GM13977 (cell line): ENCODE results near the gene IQCH.

Experiments
- DNase-seq: peaks from one replicate; pipeline ENCODE4 v3.0.0; 2012; ENCODE audit warnings: low spot score
- in situ Hi-C: fragments of 300-500 bp; cut with MboI; formaldehyde crosslinking; loops from one replicate; pipeline ENCODE4 v1.12.0; 2022; ENCODE audit warnings: low sequenced_read_pairs, low pct_unique_long_range_greater_than_20kb, mixed read lengths, inconsistent platforms; ENCODE audit not compliant: unreplicated experiment
- TF ChIP-seq, protein P1 (sequence below): IDR thresholded peaks from 2 replicates; pipeline ENCODE4 v1.5.1; 2012; ENCODE audit warnings: mild to moderate bottlenecking, control low read depth; ENCODE audit not compliant: insufficient read depth; ENCODE audit errors: extremely low read depth, missing control alignments

The IQCH gene

DNA sequence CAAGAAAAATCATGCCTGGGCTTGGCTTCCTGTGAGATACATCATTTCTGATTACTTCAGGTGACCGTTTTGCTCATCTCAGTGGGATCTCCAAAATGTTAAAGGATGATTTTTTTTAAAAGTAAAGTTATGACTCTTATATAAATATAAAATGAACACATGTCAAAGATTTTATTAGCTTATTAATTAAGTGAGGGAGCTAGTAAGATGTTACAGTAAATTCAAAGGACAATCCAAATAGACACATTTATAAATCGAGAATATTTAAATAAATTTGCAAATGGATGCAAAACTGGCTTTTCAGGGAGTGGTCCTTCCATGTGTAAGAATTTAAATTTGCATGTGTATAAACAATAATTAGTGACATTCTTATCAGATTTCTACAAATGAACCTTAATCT lies 87.0 kb downstream of the IQCH start:
- TF ChIP-seq, protein P1, sequence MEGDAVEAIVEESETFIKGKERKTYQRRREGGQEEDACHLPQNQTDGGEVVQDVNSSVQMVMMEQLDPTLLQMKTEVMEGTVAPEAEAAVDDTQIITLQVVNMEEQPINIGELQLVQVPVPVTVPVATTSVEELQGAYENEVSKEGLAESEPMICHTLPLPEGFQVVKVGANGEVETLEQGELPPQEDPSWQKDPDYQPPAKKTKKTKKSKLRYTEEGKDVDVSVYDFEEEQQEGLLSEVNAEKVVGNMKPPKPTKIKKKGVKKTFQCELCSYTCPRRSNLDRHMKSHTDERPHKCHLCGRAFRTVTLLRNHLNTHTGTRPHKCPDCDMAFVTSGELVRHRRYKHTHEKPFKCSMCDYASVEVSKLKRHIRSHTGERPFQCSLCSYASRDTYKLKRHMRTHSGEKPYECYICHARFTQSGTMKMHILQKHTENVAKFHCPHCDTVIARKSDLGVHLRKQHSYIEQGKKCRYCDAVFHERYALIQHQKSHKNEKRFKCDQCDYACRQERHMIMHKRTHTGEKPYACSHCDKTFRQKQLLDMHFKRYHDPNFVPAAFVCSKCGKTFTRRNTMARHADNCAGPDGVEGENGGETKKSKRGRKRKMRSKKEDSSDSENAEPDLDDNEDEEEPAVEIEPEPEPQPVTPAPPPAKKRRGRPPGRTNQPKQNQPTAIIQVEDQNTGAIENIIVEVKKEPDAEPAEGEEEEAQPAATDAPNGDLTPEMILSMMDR: no peak
- in situ Hi-C loops: no loop called here
- no peak for DNase-seq

DNA sequence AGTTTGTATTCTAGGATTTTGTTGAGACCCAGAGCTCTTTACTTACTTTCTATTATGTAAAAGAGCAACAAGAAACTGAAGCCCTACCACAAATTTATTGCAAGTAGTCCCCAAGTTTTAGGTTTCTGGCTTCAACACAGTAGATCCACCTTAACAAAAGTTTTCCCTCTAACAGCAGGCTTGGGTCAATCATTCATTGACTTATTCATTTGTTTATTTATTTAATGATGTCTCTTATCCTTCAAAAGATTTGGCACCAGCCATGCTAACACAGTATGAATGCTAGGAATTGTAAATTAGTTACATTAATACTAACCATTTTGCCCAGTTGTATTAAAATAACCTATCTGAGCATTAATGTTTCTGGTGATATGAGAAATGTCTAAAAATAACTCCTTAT lies 88.6 kb downstream of the IQCH start:
- in situ Hi-C loops: no loop called here

DNA sequence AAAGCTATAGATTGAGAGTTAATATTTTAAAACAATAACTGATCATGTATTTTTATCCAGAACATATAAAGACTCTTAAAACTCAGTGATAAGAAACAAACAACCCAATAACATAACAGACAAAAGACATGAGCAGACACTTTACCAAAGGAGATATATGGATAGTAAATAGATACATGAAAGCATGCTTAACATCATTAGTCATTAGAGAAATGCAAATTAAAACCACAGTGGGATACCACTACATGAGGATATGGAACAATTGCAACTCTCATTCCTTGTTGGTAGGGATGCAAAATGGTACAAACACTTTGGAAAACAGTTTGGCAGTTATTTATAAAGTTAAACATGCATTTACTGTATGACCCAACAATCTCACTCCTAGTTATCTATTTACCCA lies 95.0 kb downstream of the IQCH start:
- TF ChIP-seq, protein P1: no peak

More for the DNA sequence above, 88.6 kb downstream of the IQCH start:
- no peak for DNase-seq
- TF ChIP-seq, protein P1: no peak

DNA sequence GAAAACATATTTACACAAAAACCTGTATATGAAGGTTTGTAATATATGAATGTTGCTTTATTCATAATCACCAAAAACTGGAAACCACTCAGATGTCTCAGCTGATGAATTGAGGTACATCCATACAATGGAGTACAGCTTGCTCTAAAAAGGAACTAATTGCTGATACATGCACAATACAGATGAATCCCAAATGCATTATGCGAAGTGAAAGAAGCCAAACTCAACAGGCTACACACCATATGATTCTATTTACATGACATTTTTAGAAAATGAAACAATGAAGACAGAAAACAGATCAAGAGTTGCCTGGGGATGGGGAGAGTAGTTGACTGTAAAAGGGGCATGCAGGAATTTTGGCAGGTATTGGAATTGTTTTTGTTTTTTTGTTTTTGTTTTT lies 95.5 kb downstream of the IQCH start:
- DNase-seq: no peak
- in situ Hi-C loops: no loop called here
- TF ChIP-seq, protein P1: no peak

More for the DNA sequence above, 95.0 kb downstream of the IQCH start:
- DNase-seq: no peak
- in situ Hi-C loops: no loop called here

DNA sequence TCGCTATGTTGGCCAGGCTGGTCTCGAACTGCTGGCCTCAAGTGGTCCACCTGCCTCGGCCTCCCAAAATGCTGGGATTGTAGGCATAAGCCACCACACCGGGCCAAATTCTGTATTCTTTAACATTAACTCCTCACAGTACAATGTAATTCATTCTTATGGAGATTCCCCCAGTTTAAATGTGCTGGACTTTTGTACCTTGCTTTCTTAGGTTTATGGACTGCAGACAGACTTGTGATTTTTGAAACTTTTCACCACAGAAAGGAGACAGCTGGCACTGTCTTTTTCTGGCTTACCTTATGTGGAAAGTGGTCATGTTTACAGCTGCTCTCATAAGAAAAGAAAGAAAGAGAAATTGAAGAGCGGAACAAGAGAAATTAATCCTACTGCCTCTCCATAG lies 103.8 kb downstream of the IQCH start:
- in situ Hi-C loops: no loop called here
- DNase-seq: no peak
- TF ChIP-seq, protein P1: no peak

DNA sequence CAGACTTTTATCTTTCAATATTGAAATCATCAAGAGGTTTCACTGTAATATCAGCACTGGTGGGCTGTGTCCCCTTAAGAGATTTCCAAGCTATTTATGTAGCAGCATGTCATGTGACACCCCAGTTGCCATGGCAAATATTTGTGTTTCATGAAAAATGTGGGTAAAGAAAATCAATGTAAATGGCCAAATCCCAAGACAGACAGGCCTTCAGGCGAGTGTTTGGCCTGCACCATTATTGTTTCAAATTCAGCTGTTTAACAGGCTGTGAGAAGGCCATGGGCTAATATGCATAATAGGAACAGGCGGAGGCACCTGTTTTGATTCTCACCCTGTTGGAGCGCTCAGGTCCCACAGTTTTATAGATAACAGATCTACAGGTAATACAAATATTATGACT lies 104.2 kb downstream of the IQCH start:
- DNase-seq: no peak
- TF ChIP-seq, protein P1: no peak
- in situ Hi-C loops: no loop called here
